Ishikawa (cell line): ENCODE results near the gene CCDC196.

Experiments
- CEBPB ChIP-seq: IDR thresholded peaks from 2 replicates; pipeline ENCODE4 v1.6.1; 2012
- CREB1 ChIP-seq: IDR thresholded peaks from 2 replicates; pipeline ENCODE4 v1.6.1; 2012; ENCODE audit warnings: low read depth
- EGR1 ChIP-seq: IDR thresholded peaks from 2 replicates; pipeline ENCODE4 v1.6.1; 2012
- EP300 ChIP-seq: IDR thresholded peaks from 2 replicates; pipeline ENCODE4 v1.6.1; 2012; ENCODE audit warnings: borderline replicate concordance
- FOXM1 ChIP-seq: IDR thresholded peaks from 2 replicates; pipeline ENCODE4 v1.6.1; 2012; ENCODE audit warnings: low read depth, borderline replicate concordance
- MAX ChIP-seq: IDR thresholded peaks from 2 replicates; pipeline ENCODE4 v1.6.1; 2012
- NFIC ChIP-seq: IDR thresholded peaks from 2 replicates; pipeline ENCODE4 v1.6.1; 2012
- RAD21 ChIP-seq: IDR thresholded peaks from 2 replicates; pipeline ENCODE4 v1.6.1; 2012; ENCODE audit warnings: low read depth
- REST ChIP-seq: IDR thresholded peaks from 2 replicates; pipeline ENCODE4 v1.6.1; 2012; ENCODE audit warnings: low read depth, mild to moderate bottlenecking
- TAF1 ChIP-seq: IDR thresholded peaks from 2 replicates; pipeline ENCODE4 v1.6.1; 2012; ENCODE audit warnings: low read depth, mild to moderate bottlenecking
- TCF12 ChIP-seq: IDR thresholded peaks from 2 replicates; pipeline ENCODE4 v1.6.1; 2012; ENCODE audit warnings: low read depth
- TEAD4 ChIP-seq: IDR thresholded peaks from 2 replicates; pipeline ENCODE4 v1.6.1; 2012
- USF1 ChIP-seq: IDR thresholded peaks from 2 replicates; pipeline ENCODE4 v1.6.1; 2012
- YY1 ChIP-seq: IDR thresholded peaks from 2 replicates; pipeline ENCODE4 v1.6.1; 2012; ENCODE audit warnings: low read depth
- ZBTB7A ChIP-seq: IDR thresholded peaks from 2 replicates; pipeline ENCODE4 v1.6.1; 2012; ENCODE audit warnings: low read depth

The CCDC196 gene

GRCh38 chr14:66476964-66477363, 9.2 kb upstream of the CCDC196 start:
- TF ChIP-seq ZBTB7A (no peak), CEBPB (no peak), RAD21 (no peak), REST (no peak), NFIC (no peak), FOXM1 (no peak), MAX (no peak), YY1 (no peak), TEAD4 (no peak), EP300 (no peak), USF1 (no peak), TAF1 (no peak), TCF12 (no peak), CREB1 (no peak)

GRCh38 chr14:66477567-66477966, 8.6 kb upstream of the CCDC196 start:
- TF ChIP-seq TCF12 (no peak), CREB1 (no peak), TAF1 (no peak), USF1 (no peak), TEAD4 (no peak), RAD21 (no peak), REST (no peak)

- TF ChIP-seq CEBPB (no peak), CREB1 (no peak), ZBTB7A (no peak), EP300 (no peak), USF1 (no peak)
These were observed 3.3 kb upstream of the CCDC196 start for GRCh38 chr14:66482873-66483272.

GRCh38 chr14:66483322-66483721, 2.8 kb upstream of the CCDC196 start:
- TF ChIP-seq TAF1 (no peak), YY1 (no peak), USF1 (no peak), CEBPB (no peak), MAX (no peak), RAD21 (no peak), EP300 (no peak), TEAD4 (no peak), CREB1 (no peak), ZBTB7A (no peak), FOXM1 (no peak), EGR1 (no peak), NFIC (no peak), REST (no peak), TCF12 (no peak)

- TF ChIP-seq REST, result no peak
- no peak for TF ChIP-seq NFIC
- no peak for TF ChIP-seq RAD21
- TF ChIP-seq TCF12, result no peak
- no peak for TF ChIP-seq CEBPB
These were observed 1.1 kb upstream of the CCDC196 start for GRCh38 chr14:66485029-66485428.
